GM20431 (cell line): ENCODE results near the gene MIPEP.

Experiments used
- in situ Hi-C: fragments of 300-500 bp; cut with MseI, MboI; formaldehyde crosslinking; loops from one replicate; pipeline ENCODE4 v1.15.0; 2020; ENCODE audit warnings: low sequenced_read_pairs; ENCODE audit not compliant: unreplicated experiment

The MIPEP gene

DNA sequence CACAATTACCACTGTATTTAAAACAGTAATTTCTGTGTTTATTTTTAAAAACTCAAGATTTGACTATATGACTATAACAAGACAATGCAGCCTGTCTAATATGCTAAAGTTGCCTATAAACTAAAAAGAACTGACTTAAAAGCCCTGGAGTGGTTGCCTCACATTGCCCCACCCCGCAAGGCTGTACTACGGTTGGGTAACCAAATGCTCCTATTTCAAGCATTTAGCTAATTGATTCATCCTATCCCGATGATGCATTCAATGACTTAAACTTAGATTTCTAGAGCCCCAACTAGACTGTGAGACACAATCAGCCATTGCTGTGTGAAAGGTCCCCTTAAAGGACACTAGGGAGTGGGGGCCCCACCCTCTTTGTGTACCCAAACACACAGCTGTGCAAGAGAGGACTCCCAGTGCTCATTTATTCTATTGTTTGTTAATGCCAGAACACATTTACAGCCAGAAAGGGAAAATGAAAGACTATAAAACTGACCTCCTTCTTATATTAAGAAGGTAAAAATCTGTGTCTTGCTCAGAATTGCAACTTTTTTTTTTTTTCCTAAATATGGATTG is 66.9 kb downstream of the MIPEP start:
- in situ Hi-C loops, result no loop called here

DNA sequence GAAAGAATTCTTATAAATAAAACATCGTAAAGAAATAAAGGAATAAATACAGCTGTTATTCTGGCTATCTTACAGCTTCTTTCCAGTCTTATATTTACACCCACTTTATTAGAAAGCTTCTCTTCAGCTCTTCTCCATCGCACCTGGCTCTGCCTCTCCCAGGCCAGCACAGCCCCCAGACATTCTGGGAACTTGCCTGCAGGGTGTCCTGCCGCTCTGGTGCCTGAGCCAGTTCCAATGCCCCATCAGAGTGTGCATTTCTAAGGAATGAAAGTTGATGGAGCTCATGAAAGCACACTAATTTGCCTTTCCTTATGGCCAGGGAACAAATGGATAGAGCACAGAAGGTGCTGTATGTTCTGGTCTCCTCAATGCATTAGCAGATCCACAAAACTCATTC is 68.7 kb downstream of the MIPEP start:
- in situ Hi-C loops, result no loop called here

DNA sequence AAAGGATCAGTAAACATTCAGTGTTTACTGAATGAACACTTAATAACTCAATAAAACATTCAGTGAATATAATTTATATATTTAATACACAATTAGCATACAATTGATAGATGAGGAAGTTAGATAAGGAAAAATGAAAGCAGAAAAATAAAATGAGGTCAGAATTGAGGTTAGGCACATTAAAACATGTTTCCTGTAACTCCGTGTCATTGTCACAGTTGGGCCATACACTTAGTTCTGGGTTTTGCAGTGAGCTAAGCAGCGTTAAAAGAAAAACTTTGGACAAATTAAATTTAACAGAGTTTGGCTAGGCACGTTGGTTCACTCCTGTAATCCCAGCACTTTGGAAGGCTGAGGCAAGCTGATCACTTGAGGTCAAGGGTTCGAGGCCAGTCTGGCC is 71.4 kb downstream of the MIPEP start:
- in situ Hi-C loops, result no loop called here

DNA sequence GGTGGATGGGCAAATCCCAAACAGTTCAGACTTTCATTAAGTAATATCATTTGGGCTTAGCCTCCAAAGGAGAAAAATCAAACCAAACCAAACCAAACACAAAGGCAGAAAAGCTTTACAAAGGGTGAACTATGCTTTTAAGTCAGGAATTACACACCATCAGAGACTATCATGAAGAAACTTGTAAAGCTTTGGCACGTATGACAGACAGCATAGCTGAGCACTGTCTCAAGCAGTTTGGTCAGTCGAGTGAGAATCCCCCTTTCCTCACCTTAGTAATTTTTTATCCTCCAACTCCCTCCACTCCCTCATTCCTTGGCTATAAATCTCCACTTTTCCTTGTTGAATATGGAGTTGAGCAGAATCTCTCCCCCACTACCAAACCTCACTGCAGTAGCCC is 72.1 kb downstream of the MIPEP start:
- in situ Hi-C loops, result no loop called here

DNA sequence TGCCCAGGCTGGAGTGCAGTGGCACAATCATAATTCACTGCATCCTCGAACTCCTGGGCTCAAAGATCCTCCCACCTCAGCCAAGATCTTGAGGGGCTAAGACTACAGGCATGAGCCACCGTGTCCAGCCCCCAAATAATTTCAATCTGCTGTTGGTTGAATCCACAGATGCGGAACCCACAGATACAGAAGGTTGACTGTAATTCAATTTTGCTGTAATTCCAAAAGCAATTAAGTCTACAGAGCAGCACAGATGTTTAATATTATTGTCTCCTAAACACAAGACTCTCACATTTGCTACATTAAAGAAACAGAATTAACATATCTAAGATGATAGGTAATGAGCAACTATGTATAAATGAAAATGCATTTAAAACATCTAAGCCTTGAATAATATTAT is 75.6 kb downstream of the MIPEP start:
- in situ Hi-C loops, result no loop called here

DNA sequence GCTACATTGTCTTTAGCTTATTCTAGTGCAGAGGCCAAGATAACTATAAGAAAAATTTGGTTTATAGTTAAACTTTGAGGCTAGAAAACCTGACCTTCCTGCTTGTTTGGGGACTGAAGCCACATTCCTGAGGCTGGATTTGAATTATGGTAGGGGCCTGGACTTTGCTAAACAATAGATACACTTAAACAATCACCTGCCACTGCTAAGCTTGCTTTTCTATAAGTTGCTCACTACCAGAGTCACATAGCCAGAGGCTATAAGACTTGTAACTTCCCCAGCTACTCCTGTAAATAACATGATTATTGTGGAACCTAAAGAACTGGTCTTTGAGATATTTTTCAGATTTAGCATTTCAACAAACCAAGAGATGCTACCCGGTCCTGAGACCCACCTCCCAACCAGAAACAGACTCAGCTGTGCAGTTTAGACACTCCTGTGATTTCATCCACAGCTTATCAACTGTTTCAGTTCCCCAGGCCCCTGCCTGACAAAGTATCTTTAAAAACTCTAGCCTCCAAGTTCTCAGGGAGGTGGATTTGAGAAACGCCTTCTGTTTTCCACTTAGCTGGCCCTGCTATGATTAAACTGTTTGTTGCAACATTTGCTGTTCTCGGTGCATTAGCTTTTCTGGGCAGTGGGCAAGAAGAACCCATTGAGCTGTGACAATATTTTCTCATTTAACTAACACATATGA is 77.7 kb downstream of the MIPEP start:
- in situ Hi-C loops, result no loop called here

DNA sequence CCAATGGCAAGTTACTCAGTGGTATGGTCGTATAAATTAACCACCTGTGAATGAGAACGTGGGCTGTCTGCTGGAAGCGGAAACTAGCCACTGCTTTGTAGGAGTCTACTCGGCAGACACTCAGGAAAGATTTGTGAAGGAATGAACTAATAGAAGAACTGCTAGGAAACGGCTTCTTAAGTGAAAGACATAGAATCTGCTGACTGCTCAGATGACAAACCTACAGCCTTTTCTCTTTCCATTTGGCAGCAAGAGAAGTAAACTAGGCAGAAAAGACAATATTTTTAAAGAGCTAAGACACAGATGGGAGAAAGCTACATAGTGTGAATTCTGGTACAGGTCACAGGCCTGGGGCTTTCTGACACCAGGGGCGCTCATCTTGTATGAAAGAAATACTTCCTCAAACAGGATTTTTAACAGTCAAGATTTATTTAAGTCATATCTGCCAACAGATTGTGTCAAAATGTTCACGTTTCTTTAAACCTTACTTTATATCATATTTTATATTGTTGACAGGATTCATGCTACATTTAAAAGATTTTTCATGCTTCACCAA is 78.4 kb downstream of the MIPEP start:
- in situ Hi-C loops, result no loop called here

DNA sequence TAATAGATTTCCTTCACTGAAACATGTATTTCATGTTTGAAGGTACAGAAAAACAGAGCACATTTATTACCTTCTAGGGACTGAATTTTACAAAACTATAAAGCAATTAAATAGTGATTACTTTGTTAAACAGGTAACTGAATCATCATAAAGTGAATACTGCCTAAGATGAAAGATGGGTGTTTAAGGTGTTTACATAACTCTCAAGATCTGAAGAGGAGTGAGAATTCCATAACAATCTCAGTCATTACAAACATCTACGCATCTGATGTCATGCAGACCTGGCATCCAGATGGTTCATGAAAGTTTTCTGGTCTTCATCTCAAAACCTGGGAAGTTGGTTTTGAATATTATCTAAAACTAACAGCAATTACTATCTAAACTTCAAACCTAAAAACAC is 80.4 kb downstream of the MIPEP start:
- in situ Hi-C loops, result no loop called here

DNA sequence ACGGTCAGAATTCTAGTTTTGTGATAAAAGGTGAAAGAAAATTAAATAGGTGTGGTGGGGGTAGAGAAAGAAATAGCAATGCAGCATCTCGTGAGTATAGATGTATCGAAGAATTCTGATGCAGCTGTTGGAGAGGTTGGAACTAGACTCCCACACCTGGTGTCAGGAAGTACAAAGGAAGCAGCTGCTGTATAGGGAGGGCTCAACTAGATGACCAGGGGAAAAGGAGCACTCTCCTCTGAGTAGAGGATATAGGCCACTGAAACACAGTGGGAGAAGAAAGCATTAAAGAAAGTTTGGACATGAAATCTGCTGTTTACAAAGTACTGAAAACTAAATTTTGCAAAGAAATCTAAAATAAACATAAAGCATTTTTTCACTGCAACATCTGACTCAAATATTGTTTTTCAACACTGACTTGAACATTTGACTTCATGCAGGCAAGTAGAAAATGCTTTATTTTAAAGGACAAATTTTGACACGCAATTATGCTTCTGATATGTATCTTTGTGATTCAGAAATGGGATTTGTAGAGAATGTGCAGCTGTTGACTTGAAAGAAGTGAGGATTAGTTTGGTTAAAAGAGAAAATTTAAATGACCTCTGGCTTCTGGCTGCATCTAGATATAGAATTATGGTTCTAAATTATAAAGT is 82.2 kb downstream of the MIPEP start:
- in situ Hi-C loops, result no loop called here

DNA sequence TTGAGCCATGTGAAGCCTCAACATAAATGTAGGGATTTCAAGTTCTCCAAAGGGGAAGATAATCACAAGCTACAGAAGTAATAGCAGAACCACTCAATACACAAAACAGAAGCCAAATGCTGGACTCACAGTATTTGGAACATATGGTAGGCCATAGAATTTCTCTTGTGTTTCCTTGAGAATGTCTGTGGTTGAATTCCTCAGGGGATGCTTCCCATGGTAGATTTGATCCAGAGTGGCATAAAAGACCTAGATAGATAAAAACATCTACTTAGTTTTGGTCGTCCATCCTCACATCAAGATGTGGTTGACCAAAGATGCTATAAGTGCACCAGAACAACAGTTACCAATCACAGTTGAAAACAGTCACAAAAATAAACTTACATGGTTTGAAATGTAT is 83.4 kb downstream of the MIPEP start:
- in situ Hi-C loops, result no loop called here

DNA sequence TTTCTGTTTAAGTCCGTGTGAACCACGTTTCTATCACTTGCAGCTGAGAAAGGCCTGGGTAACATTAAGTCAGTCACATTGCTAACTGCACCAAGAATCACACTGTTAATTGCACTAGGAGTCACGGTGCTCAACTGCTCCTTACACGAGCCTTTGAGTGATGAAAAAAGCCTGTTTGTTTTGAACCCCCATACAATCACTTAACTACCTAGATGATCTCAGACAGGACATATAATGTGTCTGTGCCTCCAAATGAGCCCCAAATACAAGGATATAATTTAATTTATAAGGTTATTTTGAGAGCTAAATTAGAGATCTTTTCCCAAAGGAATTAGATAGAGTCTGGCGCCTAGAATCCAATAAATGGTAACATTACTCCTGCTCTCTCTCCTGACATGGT is 84.1 kb downstream of the MIPEP start:
- in situ Hi-C loops, result no loop called here

DNA sequence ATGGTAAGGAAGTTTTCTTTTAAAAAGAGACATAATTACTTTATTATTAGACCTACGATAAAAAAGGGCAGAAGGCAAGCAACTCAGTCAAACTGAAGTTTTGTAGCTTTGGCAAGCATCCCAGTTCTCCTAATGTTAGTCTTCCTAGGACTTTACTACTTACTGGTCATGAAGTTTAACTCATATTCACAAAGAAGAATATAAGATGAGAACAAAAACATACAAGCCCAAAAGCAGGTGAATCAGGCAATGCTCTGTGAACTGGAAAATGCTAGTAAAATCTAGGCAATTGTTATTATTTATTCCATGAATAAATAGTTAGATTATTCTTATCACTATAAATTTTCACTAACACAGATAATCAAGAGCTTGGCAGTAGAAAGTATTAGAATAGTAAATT is 85.0 kb downstream of the MIPEP start:
- in situ Hi-C loops, result no loop called here

DNA sequence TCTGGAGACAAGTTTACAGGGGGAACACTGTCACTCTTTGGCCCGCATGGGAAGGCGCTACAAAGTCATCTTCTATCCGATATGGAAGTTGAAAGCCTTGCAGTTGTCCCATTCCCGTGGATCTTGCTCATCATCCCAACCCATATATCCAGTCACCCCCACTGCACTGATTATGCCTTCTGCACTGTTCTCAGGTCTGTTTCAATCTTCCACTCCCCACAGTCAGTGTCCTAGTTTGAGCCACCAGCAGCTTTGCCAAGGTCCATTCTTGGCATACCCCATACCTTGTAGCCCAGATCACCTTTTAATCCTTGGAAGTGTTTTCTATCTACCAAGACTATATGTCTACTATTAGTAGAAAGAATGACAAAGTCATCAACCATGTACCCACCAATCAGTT is 88.1 kb downstream of the MIPEP start:
- in situ Hi-C loops, result no loop called here

DNA sequence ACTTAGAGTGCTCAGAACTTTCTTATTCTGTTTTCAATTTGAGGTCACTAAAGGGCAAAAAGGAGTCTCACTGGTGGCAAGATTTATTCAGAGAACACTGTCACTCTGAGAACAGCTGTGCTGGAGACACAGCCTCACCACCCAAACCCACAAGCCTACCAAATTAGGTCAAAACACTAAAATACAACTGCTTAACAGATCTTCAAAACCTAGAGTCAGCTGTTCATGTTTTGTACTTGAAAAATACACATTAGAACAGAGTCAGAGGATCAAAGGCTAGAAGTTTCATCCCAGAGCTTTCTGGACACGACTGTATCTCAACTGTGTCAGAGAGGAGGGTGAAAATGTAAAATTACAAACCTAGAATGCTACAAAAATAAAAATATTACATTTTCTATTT is 89.3 kb downstream of the MIPEP start:
- in situ Hi-C loops, result no loop called here

DNA sequence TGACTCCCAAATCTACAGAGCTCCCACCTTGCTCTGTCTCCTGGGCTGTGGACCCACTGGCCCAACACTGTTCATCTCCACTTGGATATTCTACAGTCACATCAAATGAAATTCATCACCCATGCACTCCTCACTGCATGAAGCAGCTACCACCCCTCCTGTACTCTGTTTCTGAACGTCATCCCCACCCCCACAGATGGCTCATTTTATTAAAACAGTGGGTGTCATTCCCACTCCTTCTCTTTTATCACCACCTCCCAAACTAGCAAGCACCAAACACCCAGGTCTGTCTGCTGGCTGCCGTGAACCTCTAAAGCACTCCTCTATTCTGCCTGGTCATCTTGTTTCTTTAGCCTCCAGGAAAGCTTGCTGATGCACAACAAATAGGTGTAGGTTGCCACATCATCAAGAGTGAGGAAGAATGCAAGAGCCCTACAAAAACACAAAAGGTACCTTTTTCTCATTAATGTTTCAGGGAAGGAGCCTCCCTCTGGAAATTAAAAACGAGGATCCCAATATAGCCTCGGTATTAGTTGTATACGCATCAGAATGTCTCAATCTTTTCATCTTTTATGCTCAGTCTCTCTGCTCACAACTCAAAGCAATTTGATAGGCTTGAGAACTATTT is 91.8 kb downstream of the MIPEP start:
- in situ Hi-C loops, result no loop called here

DNA sequence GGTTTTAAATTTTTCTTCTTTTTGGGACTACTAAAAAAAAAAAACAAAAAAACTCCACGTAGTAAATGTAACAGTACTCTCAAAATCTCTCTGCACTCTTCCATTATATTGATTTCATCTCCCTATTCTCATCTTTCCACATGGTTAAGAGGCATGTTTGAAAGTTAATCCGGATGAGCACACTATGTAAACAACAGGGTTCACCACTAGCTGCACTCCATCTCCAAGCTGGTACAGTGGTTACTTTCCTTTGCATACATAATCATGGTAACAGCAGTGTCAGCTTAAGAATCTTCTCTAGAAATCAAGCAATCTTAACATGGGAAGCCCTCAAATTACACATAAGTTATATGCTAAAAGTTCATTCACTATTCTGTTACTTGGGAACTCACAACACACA is 92.6 kb downstream of the MIPEP start:
- in situ Hi-C loops, result no loop called here

DNA sequence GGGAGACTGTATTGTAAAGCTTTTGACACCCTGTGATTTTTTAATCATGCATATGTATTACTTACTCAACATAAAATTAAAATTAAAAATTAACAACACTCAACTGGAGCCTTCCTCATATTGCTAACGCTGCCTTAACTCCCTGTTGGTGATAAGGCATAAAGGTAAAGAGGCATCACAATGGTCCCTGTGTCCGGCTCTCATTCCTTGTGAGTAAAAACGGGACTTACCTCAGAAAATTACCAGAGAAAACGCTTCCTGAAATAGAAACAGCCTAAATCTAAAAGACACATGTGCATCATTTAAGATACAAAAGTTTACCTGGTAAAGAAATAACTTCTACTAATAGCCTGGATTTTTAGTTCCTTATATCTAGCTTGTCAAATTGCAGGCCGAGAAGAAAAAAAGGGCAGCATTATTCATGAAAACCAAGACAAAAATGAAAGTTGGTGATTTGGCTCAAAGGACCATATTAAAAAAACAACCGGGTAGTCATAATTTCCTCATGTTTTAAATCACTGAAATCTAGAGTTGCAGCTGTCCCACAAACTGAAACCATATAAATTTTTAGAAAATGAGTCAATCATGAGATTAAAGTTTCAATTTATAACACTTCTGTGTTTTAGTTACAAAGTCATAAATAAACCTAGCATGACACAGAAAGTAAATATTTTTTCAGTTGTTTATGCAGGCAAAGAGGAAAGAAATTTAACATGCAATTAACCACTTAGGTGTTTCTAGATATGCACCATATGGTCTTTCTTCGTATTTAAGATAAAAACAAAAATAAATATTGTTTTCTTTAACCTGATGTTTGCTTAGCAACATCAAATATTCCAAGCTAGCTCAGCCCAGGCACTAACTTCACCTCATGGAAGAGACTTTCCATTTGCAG is 94.7 kb downstream of the MIPEP start:
- in situ Hi-C loops, result no loop called here

DNA sequence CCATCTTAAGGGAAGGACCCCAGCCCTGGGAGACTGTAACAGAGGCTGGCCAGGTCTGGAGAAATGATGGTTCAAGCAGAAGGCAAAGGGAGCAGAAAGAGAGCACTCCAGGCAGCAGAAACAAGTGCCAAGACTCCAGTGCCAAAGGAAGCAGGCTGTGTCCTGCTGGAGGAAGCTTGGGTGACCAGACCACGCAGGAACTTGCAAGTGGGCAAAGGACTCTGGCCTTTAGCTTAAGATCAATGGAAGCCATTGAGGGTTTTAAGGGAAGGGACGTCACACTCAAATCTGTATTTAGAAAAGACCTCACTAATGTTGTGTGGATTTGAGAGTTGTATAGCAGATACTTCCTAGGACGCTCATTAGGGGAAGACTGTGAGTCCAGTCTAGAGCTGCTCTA is 95.5 kb downstream of the MIPEP start:
- in situ Hi-C loops, result no loop called here

DNA sequence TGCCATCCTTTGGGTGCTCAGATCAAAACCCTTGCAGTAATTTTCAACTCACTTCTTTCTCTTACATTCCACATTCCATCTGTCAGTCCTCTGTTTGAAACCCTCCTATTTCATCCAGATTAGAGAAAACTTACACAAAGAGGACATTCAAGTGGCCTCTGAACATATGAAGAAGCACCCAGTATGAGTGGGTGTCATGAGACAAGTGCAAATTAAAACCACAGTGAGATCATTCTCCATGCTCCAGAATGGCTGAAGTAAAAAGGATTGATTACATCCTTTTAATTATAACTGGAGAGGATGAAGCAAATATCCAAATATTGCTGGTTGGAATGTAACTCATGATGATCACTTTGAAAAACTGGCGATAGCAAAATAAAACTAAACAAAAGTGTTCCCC is 96.5 kb downstream of the MIPEP start:
- in situ Hi-C loops, result no loop called here

DNA sequence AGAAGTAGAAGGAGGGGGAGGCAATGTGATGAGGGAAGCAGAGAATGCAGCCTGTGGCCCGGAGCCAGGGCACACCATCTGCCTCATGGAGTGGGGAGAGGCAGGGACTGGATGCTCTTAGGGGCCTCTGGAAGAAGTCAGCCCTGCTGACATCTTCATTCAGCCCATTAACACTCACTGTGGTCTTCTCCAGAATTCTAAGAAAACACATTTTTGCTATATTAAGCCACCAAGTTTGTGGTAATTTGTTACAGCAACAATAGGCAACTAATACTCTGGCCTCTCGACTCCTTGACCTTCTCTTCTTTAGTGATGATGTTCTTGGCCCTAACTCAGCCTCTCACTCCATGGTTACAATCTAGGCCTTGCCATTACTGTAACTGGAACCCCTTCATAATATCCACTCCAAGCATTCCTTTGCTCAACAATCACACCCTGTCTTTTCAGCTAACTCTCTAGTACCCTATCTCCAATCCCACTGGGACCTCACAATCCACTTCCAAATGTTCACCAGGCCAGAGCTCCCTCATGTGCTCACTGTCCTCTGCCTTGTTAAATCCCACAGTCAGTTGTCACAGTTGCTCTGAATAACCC is 98.5 kb downstream of the MIPEP start:
- in situ Hi-C loops, result no loop called here
